IMR-90 (cell line): ENCODE measurements around the gene HECTD2. TPM values are rescaled to one million over a fixed set of nuclear protein-coding genes. Genes with fewer than 3 reads are reported as not detected.

ENCODE experiments used
- ATAC-seq: fragments of 200-7000 bp; cut with Tn5 transposase; 2 replicates; pipeline ENCODE4 v1.9.1; 2020; ENCODE audit warnings: low read depth, mild to moderate bottlenecking, moderate library complexity
- BruUV-seq: library from RNA; stranded (reverse); fragments of 400-500 nt; replicated peaks from 2 replicates; lab custom pipeline; 2021; lab: Mats Ljungman, UMichigan
- CTCF ChIA-PET: fragments of 300-600 bp; formaldehyde crosslinking; extraction: SDS; loops from one replicate; lab custom pipeline; 2021; ENCODE audit warnings: antibody characterized with exemption; lab: Yijun Ruan, JAX
- POLR2A ChIA-PET: fragments of 300-600 bp; sonication (Branson Sonifier 250); formaldehyde crosslinking; loops from one replicate; lab custom pipeline; 2022; ENCODE audit warnings: antibody characterized with exemption; ENCODE audit not compliant: unreplicated experiment; lab: Charles Lee
- DNase-seq: peaks from one replicate; pipeline ENCODE4 v3.0.0; 2013
- H2AFZ ChIP-seq: replicated peaks from 2 replicates; pipeline ENCODE3; 2013; ENCODE audit warnings: low read length, mild to moderate bottlenecking; ENCODE audit not compliant: poor library complexity
- H2AK5ac ChIP-seq: 2 replicates; pipeline ENCODE4 v1.6.1; 2013; ENCODE audit warnings: low read depth, low read length, inconsistent platforms
- H2AK9ac ChIP-seq: replicated peaks from 2 replicates; pipeline ENCODE3; 2013; ENCODE audit warnings: mild to moderate bottlenecking, low read depth, low read length, moderate library complexity; ENCODE audit not compliant: poor library complexity
- H2BK120ac ChIP-seq: 2 replicates; pipeline ENCODE4 v1.6.1; 2013; ENCODE audit warnings: low read depth, low read length, inconsistent platforms
- H2BK15ac ChIP-seq: 3 replicates; pipeline ENCODE4 v1.6.1; 2013; ENCODE audit warnings: low read depth, low read length, inconsistent platforms
- H2BK20ac ChIP-seq: 2 replicates; pipeline ENCODE4 v1.6.1; 2013; ENCODE audit warnings: low read depth, mild to moderate bottlenecking, inconsistent platforms, low read length, moderate library complexity
- H2BK5ac ChIP-seq: 2 replicates; pipeline ENCODE4 v1.6.1; 2013; ENCODE audit warnings: mild to moderate bottlenecking, low read depth, low read length, inconsistent platforms; ENCODE audit not compliant: poor library complexity, severe bottlenecking
- H3K14ac ChIP-seq: replicated peaks from 2 replicates; pipeline ENCODE4 v1.6.1; 2013; ENCODE audit warnings: low read depth, low read length, inconsistent platforms
- H3K18ac ChIP-seq: 2 replicates; pipeline ENCODE4 v1.6.1; 2013; ENCODE audit warnings: low read depth, low read length, control low read depth
- H3K23ac ChIP-seq: 2 replicates; pipeline ENCODE4 v1.6.1; 2013; ENCODE audit warnings: low read depth, low read length, inconsistent platforms
- H3K27ac ChIP-seq: 2 replicates; pipeline ENCODE4 v1.5.1; 2013; ENCODE audit warnings: mild to moderate bottlenecking, control low read depth, low read length; ENCODE audit not compliant: insufficient read depth
- H3K27me3 ChIP-seq: 2 replicates; pipeline ENCODE4 v1.6.1; 2013; ENCODE audit warnings: low read length; ENCODE audit not compliant: control insufficient read depth, insufficient read depth
- H3K36me3 ChIP-seq: 2 replicates; pipeline ENCODE4 v1.6.1; 2013; ENCODE audit warnings: low read length, mixed read lengths; ENCODE audit not compliant: control insufficient read depth, insufficient read depth
- H3K4ac ChIP-seq: 2 replicates; pipeline ENCODE4 v1.6.1; 2013; ENCODE audit warnings: low read depth, low read length, inconsistent platforms
- H3K4me1 ChIP-seq: 2 replicates; pipeline ENCODE4 v1.6.1; 2013; ENCODE audit warnings: low read length, mixed read lengths; ENCODE audit not compliant: control insufficient read depth, insufficient read depth
- H3K4me2 ChIP-seq: 2 replicates; pipeline ENCODE4 v1.6.1; 2013; ENCODE audit warnings: low read depth, mild to moderate bottlenecking, control low read depth, low read length, moderate library complexity
- H3K4me3 ChIP-seq: 2 replicates; pipeline ENCODE4 v1.5.1; 2013; ENCODE audit warnings: low read depth, mild to moderate bottlenecking, control low read depth, low read length, moderate library complexity; ENCODE audit not compliant: insufficient read depth
- H3K56ac ChIP-seq: 2 replicates; pipeline ENCODE4 v1.6.1; 2013; ENCODE audit warnings: low read length, inconsistent platforms; ENCODE audit not compliant: insufficient read depth; ENCODE audit errors: extremely low read depth
- H3K79me1 ChIP-seq, 2 experiments: 2 replicates each; pipeline ENCODE4 v1.6.1; 2013; ENCODE audit warnings: low read length in 2 of 2, inconsistent platforms in 1 of 2, low read depth in 1 of 2
- H3K9ac ChIP-seq: 2 replicates; pipeline ENCODE4 v1.6.1; 2013; ENCODE audit warnings: low read depth, low read length, control low read depth
- H3K9me1 ChIP-seq: 2 replicates; pipeline ENCODE4 v1.6.1; 2013; ENCODE audit warnings: low read length, inconsistent platforms; ENCODE audit not compliant: insufficient read depth
- H3K9me3 ChIP-seq: 2 replicates; pipeline ENCODE4 v1.6.1; 2013; ENCODE audit warnings: low read length; ENCODE audit not compliant: control insufficient read depth, insufficient read depth
- H4K20me1 ChIP-seq: 2 replicates; pipeline ENCODE4 v1.6.1; 2013; ENCODE audit warnings: low read length, inconsistent platforms; ENCODE audit not compliant: insufficient read depth
- H4K5ac ChIP-seq: 2 replicates; pipeline ENCODE4 v1.6.1; 2013; ENCODE audit warnings: mild to moderate bottlenecking, low read depth, low read length, control low read depth
- H4K8ac ChIP-seq, 2 experiments: 2 replicates each; pipeline ENCODE4 v1.6.1; 2013; ENCODE audit warnings: low read depth in 2 of 2, low read length in 2 of 2, control low read depth in 1 of 2, inconsistent platforms in 1 of 2
- H4K91ac ChIP-seq: 2 replicates; pipeline ENCODE4 v1.6.1; 2013; ENCODE audit warnings: low read depth, low read length, inconsistent platforms; ENCODE audit not compliant: insufficient read depth
- BHLHE40 ChIP-seq: fragments of 150-350 bp; IDR thresholded peaks from 2 replicates; pipeline ENCODE4 v1.6.1; 2016; ENCODE audit warnings: mild to moderate bottlenecking, low read depth, low read length
- CEBPB ChIP-seq: IDR thresholded peaks from 2 replicates; pipeline ENCODE4 v1.6.1; 2012; ENCODE audit warnings: low read depth, low read length, improper control_type of control experiment
- CHD1 ChIP-seq: IDR thresholded peaks from 2 replicates; pipeline ENCODE4 v1.6.1; 2012; ENCODE audit warnings: low read depth, low read length, improper control_type of control experiment
- CTCF ChIP-seq: conservative IDR thresholded peaks from 2 replicates; pipeline ENCODE4 v1.5.1; 2012; ENCODE audit warnings: mild to moderate bottlenecking, low read depth, low read length, improper control_type of control experiment
- FOS ChIP-seq: fragments of 150-350 bp; IDR thresholded peaks from 2 replicates; pipeline ENCODE4 v1.6.1; 2016; ENCODE audit warnings: low read depth, low read length
- MAZ ChIP-seq: IDR thresholded peaks from 2 replicates; pipeline ENCODE4 v1.6.1; 2012; ENCODE audit warnings: low read depth, mild to moderate bottlenecking, low read length, improper control_type of control experiment, moderate library complexity, borderline replicate concordance
- MXI1 ChIP-seq: IDR thresholded peaks from 2 replicates; pipeline ENCODE4 v1.6.1; 2012; ENCODE audit warnings: low read depth, mild to moderate bottlenecking, low read length, moderate library complexity, borderline replicate concordance
- NFE2L2 ChIP-seq: fragments of 150-350 bp; IDR thresholded peaks from 2 replicates; pipeline ENCODE4 v1.6.1; 2016; ENCODE audit warnings: low read depth, mild to moderate bottlenecking, low read length
- POLR2A ChIP-seq: IDR thresholded peaks from 2 replicates; pipeline ENCODE4 v1.6.1; 2012; ENCODE audit warnings: mild to moderate bottlenecking, low read depth, low read length
- RAD21 ChIP-seq: IDR thresholded peaks from 2 replicates; pipeline ENCODE4 v1.6.1; 2012; ENCODE audit warnings: low read length, improper control_type of control experiment
- dilution Hi-C: fragments of 300-500 bp; cut with HindIII; formaldehyde crosslinking; loops from one replicate; pipeline ENCODE4 v1.14.3; 2018; ENCODE audit warnings: low sequenced_read_pairs; ENCODE audit not compliant: unreplicated experiment
- in situ Hi-C: fragments of 300-500 bp; cut with MboI; formaldehyde crosslinking; loops from 3 replicates; pipeline ENCODE4 v1.14.3; 2019; ENCODE audit warnings: low sequenced_read_pairs, inconsistent platforms, mixed read lengths
- intact Hi-C: fragments of 100-400 bp; cut with micrococcal nuclease; formaldehyde crosslinking; loops from 2 replicates; pipeline ENCODE4 v1.10.0; 2022
- polyA plus RNA-seq, 3 experiments: library from polyadenylated mRNA; depleted of rRNA; stranded (reverse); fragments of >200 nt; gene quantifications; 2 replicates each; pipeline ENCODE4 v1.2.3, GENCODE V29; 2012; ENCODE audit warnings: low replicate concordance in 1 of 3
- total RNA-seq: library from RNA; depleted of rRNA; stranded (reverse); fragments of >200 nt; gene quantifications from 2 replicates; pipeline ENCODE4 v1.2.3, GENCODE V29; 2012
- TF ChIP-seq, protein P1 (sequence below): fragments of 150-350 bp; IDR thresholded peaks from 2 replicates; pipeline ENCODE4 v1.6.1; 2017; ENCODE audit warnings: mild to moderate bottlenecking, antibody characterized with exemption, low read length, low read depth

Gene HECTD2
- total and polyA plus RNA-seq, 2 of the 4 experiments (the other 2 are of a cell fraction), result 5.2 to 5.9 TPM

DNA sequence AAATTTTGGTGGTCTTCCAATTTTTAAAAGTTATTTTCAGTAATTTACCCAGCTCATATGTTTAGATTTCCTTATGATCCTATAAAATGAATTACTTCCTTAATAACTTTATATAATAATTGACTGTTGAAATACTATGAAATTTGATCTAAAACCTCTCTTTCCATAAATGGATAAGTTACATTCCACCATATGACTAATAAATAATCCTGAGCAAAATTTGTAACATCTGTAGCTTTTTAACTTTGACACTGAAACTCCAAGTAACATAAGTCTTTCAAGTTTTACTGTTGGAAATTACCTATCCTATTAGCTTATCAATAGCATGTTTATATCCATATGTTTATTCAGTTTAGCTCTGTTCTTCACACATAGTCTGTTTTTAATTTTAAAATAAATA is 85.3 kb downstream of the HECTD2 start:
- BruUV-seq, result no TSS peak
- Histone ChIP-seq H2AK9ac (no peak overlapping the region), H3K4me2 (no peak overlapping the region), H2BK20ac (no peak overlapping the region), H3K14ac (no peak overlapping the region), H2AK5ac (no peak overlapping the region), H4K91ac (no peak overlapping the region), H3K27me3 (no peaks in the 10 kb centered on the region), H3K4me1 (peaks cover 3% of the 10 kb centered on the region; the same call in 1 of the 2 replicates), H2BK120ac (no peak overlapping the region), H4K20me1 (no peaks in the 10 kb centered on the region), H3K18ac (no peak overlapping the region), H2BK15ac (no peak overlapping the region), H2AFZ (no peak overlapping the region), H3K27ac (no peak overlapping the region; the same call in 1 of the 2 replicates), H3K79me1 (no peaks in the 10 kb centered on the region), H4K5ac (no peak overlapping the region), H3K23ac (no peak overlapping the region), H3K9me1 (no peaks in the 10 kb centered on the region), H3K4me3 (no peak overlapping the region), H3K9ac (no peak overlapping the region), H4K8ac (no peak overlapping the region), H3K4ac (no peak overlapping the region), H3K56ac (no peak overlapping the region), H3K36me3 (peaks cover 3% of the 10 kb centered on the region), H2BK5ac (no peak overlapping the region), H3K9me3 (no peaks in the 10 kb centered on the region)
- dilution Hi-C loops, result no loop called here
- in situ Hi-C loops, result loop anchor here (5.0 kb wide), 1 partner anchor 142 kb away; no protein-coding TSS in a partner anchor
- intact Hi-C loops, result loop anchor here (2.0 to 10.0 kb wide), 4 partner anchors 57 to 419 kb away; no protein-coding TSS in a partner anchor
- CTCF ChIA-PET, result interaction anchor here (1.1 to 1.8 kb wide), 2 partner anchors 57 to 138 kb away, joined by 4 to 5 read pairs; partner anchors contain the start of gene PPP1R3C
- TF ChIP-seq BHLHE40 (no peak), NFE2L2 (no peak), FOS (no peak), CHD1 (no peak), MAZ (no peak), CTCF (no peak), POLR2A (no peak), RAD21 (no peak), CEBPB (no peak), MXI1 (no peak)
- TF ChIP-seq, protein P1, sequence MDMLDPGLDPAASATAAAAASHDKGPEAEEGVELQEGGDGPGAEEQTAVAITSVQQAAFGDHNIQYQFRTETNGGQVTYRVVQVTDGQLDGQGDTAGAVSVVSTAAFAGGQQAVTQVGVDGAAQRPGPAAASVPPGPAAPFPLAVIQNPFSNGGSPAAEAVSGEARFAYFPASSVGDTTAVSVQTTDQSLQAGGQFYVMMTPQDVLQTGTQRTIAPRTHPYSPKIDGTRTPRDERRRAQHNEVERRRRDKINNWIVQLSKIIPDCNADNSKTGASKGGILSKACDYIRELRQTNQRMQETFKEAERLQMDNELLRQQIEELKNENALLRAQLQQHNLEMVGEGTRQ, result no peak
- POLR2A ChIA-PET, result interaction anchor here (0.6 kb wide), 1 partner anchor 86 kb away, joined by 3 read pairs; no protein-coding TSS in a partner anchor
- ATAC-seq, result no peak
- DNase-seq, result peak; percentile 24
